HG03060 (cell line): ENCODE results near the gene SOX11.

Source experiments
- ATAC-seq: cut with Tn5 transposase; IDR thresholded peaks from one replicate; pipeline ENCODE4 v1.9.1; 2021; ENCODE audit warnings: low read depth, moderate number of reproducible peaks; ENCODE audit not compliant: unreplicated experiment

Gene SOX11

DNA sequence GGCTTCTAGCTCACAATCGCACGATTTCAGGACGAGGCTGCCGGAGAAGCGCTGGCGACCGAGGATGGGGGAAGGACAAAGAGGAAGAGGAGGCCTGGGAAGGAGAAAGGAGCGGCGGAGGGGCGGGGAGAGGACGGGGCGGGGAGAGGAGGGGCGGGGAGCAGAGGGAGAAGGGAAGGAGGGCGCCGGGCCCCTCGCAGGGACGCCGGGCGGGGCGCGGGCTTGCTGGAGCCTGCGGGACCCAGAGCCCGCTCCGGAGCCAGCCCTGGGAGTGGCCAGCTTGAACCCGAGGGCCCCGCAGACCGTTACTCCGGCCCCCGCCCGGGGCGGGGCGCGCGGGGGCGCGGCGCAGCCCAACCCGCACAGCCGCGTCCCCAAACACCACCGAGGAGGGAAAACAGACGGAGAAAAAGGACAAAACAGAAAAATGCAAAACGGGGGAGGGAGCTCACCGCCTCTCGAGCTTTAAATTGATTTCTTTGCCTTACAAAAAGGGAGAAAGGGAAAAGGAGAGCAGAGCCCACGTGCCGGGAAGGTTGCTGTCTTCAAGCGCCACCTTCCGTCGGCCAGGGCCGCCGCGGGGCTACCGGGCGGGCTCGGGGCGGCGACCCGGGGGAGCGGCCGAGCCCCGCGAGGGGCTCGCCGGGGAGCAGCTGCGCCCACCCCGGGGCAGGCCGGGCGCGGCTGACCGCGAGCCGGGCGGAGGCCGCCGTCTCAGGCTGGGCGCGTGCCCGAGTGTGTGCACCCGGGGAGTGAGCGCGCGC lies 781 bp upstream of the SOX11 start:
- no peak for ATAC-seq

DNA sequence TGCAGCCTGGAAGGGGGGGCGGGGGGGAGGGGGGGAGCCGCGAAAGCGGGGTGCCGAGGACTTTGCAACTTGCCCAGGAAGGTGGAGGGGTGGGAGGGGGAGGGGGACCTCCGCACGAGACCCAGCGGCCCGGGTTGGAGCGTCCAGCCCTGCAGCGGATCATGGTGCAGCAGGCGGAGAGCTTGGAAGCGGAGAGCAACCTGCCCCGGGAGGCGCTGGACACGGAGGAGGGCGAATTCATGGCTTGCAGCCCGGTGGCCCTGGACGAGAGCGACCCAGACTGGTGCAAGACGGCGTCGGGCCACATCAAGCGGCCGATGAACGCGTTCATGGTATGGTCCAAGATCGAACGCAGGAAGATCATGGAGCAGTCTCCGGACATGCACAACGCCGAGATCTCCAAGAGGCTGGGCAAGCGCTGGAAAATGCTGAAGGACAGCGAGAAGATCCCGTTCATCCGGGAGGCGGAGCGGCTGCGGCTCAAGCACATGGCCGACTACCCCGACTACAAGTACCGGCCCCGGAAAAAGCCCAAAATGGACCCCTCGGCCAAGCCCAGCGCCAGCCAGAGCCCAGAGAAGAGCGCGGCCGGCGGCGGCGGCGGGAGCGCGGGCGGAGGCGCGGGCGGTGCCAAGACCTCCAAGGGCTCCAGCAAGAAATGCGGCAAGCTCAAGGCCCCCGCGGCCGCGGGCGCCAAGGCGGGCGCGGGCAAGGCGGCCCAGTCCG lies 540 bp downstream of the SOX11 start:
- ATAC-seq: no peak

DNA sequence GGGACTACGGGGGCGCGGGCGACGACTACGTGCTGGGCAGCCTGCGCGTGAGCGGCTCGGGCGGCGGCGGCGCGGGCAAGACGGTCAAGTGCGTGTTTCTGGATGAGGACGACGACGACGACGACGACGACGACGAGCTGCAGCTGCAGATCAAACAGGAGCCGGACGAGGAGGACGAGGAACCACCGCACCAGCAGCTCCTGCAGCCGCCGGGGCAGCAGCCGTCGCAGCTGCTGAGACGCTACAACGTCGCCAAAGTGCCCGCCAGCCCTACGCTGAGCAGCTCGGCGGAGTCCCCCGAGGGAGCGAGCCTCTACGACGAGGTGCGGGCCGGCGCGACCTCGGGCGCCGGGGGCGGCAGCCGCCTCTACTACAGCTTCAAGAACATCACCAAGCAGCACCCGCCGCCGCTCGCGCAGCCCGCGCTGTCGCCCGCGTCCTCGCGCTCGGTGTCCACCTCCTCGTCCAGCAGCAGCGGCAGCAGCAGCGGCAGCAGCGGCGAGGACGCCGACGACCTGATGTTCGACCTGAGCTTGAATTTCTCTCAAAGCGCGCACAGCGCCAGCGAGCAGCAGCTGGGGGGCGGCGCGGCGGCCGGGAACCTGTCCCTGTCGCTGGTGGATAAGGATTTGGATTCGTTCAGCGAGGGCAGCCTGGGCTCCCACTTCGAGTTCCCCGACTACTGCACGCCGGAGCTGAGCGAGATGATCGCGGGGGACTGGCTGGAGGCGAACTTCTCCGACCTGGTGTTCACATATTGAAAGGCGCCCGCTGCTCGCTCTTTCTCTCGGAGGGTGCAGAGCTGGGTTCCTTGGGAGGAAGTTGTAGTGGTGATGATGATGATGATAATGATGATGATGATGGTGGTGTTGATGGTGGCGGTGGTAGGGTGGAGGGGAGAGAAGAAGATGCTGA lies 1.4 kb downstream of the SOX11 start:
- no peak for ATAC-seq

DNA sequence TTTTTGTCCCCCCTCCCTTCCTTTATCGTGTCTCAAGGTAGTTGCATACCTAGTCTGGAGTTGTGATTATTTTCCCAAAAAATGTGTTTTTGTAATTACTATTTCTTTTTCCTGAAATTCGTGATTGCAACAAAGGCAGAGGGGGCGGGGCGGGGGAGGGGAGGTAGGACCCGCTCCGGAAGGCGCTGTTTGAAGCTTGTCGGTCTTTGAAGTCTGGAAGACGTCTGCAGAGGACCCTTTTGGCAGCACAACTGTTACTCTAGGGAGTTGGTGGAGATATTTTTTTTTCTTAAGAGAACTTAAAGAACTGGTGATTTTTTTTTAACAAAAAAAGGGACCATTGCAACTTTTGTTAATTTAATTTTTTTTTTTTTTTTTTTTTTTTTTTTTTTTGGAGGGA lies 2.1 kb downstream of the SOX11 start:
- ATAC-seq: no peak

DNA sequence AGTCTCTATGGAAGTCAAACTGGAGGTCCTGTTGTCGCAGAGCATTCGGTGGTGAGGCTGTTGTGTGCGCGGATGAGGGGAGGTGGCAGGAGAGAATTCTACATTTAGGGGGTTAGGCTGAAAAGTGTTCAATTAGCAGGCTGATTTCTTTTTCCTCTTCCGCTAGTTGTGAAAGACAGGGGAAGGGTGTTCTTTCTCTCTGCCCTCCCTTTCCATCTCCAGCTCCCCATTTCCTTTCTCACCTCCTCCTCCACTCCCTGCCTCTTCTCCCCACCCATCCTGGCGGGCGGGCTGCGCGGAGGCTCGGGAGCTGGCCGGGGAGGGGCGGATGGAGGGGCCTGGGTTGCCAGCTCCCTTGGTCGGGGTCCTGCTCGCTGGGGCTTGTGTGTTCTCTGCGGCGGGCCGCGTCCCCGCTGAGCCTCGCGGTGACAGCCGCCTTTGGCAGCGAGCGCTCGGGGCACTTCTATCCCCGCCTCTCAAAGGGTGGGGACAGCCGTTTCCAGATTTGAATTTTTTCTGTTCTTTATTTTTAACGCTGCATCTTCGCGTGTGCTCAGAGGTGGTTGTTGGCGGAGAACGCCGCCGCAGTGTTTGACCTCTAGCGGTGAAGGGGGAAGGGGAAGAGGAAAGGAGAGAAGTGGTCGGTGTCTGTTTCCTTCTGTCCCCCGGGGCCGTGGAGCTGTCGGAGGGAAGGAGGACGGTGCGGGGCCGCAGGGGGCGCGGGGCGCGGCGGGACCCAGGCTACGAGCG lies 3.6 kb downstream of the SOX11 start:
- no peak for ATAC-seq

DNA sequence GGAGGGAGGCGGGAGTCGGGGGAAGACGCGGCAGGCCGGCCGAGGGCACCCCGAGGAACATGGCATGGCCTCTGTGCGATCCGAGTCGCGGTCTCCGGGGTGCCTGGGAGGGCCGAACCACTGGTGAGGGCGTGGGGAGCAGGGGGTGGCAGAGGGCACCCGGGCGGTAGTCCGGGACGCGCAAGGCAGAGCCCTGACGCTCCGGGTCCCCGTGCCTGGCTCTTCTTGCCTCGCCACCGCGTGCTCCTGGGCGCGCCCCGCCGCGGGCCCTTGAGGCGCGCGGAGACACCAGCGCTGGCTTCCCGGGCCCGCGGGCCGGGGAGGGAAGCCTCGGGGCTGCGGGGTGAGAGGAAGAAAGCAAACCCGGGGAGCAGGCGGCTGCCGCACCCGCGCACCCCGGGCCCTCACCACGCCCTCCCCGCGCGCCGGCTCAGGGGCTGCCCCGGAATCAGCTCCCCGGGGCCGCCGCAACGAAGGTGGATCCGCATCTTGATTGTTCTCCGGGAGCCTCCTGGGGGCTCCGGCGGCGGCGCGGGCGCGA lies 4.3 kb downstream of the SOX11 start:
- no peak for ATAC-seq

DNA sequence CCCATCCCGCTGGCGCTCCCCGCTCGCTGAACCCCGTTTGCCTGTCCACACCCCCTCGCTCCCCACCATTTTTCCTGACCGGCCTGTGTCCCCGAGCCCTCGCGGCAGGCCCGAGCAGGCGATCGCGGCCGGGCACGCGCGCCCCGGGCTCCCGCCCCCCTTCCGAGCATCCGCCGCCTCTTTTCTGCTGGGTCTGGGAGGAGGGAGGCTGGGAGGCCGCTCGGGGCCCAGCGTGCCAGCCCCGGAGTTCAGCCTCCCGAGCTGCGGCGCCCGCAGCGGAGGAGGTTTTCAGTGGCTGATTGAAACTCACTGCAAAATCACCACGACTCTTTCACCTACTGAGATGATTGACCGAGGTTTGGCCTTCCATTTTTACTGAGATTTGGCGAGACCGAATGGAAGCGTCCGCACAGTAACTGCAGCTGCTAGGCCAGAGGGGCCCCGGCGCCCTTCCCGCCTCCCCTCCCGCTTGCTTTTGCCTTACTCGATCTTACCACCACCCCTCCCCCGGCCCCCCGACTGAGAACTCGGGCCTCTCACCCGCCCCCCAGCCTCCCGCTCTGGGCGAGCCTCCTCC lies 4.8 kb downstream of the SOX11 start:
- no peak for ATAC-seq

DNA sequence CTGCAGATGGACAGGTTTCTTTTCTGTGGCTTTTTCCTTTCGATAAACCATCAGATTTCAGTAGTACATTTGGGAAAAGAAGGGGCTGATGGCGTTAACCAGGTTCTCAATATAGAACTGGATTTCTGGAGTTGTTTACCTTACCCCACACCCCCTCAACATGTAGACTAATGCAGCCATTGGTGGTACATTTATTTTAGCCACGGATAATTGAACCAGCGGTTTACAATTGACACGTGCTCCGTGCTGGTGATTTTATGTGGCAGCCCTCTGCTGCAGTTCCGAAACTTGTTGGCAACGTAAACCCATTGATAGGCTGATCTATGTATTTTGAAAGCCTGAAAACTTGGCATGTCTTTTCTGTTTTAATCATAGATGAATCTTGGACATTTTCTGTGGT lies 5.4 kb downstream of the SOX11 start:
- ATAC-seq: no peak

DNA sequence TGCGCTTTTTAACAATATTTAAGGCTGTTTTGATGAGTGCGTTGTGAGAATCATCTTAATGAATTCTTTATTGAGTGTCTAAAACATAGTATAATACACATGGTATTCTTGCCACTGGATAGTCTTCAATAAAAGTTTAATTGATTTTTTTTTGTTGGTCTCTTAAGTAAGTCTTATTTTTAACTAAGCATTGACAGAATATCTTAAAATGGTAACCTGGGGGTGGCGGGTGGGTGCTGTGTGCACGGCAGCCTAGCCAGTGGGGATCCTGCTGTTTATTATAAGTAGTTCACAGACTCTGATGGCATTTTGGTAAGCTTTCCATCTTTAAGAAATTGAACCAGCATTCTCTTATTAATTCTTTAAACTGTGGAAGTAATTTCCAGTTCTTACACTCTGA lies 6.0 kb downstream of the SOX11 start:
- no peak for ATAC-seq

DNA sequence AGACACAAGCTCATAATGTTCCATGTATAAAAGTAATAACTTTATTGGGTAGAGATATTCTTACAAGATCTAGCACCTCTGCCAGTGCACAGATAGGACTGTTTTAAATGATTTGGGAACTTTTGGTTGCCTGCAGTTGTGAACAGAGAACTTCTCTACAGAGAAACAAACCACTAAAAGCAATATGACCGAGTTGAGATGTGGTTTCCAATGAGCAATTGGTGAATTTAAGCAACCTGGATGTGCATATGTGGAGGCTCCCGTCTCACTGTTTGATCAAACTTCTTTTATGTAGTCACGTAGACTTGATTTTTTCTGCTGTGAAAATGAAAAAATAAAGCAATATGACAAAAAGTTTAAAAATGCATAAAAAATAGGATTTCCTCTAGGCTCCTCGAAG lies 7.8 kb downstream of the SOX11 start:
- ATAC-seq: no peak

DNA sequence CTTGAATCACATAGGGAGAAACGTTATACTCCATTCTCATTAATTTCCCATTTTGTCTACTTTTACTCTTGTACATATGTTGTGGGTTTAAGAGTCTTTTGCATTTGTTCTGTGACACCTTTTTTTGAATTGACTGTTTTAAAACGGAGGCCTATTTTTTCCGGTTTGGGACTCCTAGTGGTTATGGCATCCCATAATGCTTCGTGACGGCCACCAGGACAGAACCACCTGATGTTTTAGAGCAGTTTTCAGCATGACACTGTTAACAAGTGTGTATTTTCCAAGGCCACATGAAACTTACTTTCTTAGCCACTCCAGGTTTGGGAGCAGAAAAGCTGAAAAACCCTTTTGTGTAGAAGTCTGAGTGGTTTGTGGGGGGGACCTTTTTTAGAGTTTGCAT lies 8.4 kb downstream of the SOX11 start:
- no peak for ATAC-seq

DNA sequence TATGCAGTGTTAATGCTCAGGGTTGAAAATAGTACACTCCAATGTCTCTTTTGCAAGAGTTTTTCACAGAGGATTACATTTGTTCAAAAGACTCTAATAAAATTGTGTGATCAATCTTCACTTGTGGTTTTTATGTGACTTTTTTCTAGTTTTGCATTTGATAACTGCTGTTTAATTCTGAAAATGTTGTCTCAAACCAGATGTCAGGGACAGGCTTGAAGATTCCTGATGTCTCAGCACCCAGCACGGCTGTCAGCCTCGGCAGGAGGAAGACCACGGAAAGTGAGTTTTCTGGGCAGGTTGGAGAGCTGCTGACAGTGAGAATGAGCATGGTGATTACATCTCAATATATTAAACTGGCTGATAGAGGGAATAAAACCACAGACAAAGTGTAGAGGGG lies 9.1 kb downstream of the SOX11 start:
- no peak for ATAC-seq

DNA sequence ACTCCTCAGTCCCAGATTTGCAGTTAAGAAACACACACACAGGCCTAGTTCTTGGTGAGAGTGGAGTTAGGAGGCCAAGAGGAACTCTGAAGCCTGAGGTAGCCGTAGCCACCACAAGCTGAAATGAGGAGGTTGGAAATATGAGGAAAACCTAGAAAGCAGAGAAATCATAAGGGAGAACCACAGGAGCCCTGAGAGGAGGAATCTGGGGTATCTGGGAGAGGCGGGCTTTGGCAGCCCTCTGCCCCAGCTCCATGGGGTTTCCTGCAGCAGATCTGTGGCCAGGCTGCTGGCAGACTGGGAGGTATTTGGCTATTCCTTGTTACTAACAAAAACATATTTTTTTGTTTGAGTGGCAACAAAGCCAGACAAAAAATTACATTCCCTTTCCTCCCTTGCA lies 11.0 kb downstream of the SOX11 start:
- no peak for ATAC-seq

DNA sequence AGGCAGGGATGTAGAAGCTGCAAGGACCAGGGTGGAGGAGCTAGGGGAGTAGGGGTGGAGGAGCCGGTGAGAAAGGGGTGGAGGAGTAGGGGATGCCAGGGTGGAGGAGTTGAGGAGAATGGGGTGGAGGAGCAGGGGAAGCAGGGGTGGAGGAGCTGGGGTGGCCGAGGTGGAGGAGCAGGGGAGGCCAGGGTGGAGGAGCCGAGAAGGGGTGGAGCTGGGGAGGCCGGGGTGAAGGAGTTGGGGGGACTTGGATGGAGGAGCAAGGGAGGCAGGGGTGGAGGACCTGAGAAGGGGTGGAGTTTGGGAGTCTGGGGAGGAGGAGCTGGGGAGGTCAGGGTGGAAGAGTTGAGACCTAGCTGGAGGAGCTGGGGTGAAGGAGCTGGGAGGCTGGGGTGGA lies 13.3 kb downstream of the SOX11 start:
- no peak for ATAC-seq

DNA sequence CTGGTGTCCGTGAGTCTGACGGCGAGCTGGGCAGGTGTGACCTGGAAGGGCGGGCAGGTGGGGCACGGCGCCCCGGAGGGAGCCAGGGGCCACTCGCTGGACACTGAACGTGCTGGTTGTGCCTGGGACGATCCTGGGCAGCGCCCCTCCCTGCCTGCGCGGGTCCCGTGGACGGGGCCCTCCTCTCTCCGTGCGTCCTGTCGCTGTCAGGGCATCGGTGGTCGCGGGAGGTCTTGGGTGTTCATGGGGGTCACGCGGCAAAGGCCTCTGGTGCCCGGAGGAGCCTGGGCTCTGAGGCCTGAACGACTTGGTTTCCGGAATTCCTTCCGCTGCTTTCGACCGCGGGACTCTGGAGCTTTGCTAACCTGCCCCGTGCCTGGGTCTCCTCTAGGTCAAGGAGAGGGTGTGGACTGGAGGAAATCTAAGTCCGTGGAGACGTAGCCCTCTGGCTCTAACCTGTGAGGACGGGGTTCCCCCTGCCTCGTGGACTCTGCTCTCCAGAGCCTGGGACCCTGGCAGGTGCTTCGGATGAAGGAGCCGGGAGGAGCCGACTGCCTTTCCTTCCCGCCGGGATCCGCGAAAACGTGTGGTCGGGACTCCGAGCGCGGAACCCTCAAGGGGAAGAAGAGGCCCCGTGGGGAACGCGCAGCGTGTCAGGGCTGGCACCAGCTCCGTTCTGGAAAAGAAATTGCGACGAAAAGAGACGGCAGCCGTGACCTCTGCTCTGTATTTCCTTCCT lies 14.7 kb downstream of the SOX11 start:
- no peak for ATAC-seq

DNA sequence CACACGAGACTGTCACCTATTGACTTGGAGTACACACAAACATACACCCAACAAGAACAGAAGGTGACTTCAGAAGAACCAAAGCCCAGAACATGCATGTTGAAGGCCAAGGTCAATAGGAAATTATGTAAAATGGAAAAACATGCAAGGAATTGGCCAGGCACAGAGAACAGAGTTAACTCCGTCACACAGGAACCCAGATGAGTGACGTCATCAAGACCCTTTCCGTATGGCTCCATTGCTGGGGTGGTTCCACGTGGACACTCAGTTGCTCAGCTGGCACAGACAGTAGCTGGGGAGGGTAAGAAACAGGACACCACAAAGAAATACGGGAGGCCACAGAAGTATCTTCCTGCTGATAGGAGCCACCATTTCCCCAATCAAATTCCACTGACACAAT lies 18.4 kb downstream of the SOX11 start:
- ATAC-seq: no peak

DNA sequence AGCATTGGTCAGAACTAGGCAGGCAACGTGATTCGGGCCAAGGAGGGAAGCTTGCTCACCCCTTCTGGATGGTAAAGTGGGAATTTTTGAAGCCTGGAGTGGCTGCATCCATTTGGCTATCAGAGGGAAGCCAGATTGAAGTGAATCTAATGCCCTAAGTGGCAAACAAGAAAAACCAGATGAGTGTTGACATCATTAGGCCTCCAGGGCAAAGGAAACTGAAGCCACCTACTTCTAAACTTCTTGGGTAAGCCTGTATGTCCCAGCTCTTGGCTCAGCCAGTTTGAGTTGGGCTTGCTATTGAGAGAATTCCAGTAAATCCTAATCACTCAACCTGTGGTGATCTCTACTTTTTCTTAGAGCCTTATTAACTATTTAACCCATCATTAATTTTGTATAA lies 20.9 kb downstream of the SOX11 start:
- no peak for ATAC-seq

DNA sequence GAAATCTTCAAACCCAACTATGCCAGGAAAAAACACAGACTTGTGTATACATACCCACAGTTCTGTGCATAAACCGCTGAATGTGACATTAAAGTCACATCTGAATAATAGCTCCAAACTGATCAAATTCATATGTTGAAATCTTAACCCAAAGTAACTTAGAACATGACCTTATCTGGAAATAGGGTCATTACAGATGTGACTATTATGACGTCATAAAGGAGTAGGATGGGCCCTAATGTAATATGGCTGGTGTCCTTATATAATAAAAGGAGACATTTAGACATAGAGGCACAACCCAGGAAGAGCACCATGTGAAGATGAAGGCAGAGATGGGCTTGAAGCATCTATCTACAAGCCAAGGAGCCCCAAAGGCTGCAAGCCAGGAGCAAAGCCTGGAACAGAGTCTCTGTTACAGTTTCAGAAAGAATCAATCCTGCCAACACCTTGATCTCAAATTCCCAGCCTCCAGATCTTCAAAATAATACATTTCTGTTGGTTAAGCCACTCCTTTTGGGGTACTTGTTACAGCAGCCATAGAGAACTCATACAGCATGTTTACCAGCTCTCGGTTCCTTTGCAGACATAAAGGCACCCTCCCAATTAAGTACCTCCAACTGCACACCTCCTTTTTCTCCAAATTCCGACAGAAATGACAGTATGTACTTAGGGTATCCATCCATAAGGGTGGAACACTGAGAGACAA lies 27.6 kb downstream of the SOX11 start:
- ATAC-seq: no peak

DNA sequence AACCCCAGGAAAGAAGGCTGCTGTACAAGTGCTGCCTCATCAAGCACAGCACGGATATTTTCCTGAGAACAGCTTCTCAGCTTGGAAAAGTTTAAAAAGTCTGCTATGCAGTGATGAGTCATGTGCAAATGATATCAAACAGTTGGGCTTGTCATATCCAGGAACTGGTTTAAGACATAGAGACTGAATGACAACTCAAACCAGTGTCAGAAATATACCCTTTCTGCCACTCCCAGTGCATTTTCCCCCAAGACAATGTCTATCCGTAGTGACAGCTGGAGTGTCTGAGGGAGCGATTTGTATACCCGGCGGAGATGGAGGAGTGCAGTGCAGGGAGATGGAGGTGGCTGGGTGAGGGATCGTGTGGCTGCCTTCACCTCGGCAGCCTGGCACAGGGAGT lies 28.2 kb downstream of the SOX11 start:
- no peak for ATAC-seq
